Peyer's patch (tissue), 4 donors: ENCODE data around the gene GZMH.

Experiments
- CTCF ChIP-seq, 6 experiments: fragments of 450-650 bp in 4 of 6; fragments of 200-600 bp in 2 of 6; sonication (generic) in 1 of 6; IDR thresholded peaks; one replicate each; pipeline ENCODE4 v1.5.1; 2017 to 2019; ENCODE audit warnings: antibody characterized with exemption in 6 of 6, mild to moderate bottlenecking in 3 of 6, moderate library complexity in 1 of 6
- POLR2A ChIP-seq, 2 donors: fragments of 450-650 bp; IDR thresholded peaks; one replicate each; pipeline ENCODE4 v1.5.1; 2017; ENCODE audit warnings: antibody characterized with exemption in 2 of 2, mild to moderate bottlenecking in 2 of 2, moderate library complexity in 2 of 2

- TF ChIP-seq CTCF (IDR thresholded peaks at IDR 0.05) (no peak), POLR2A (IDR thresholded peaks at IDR 0.05) (no peak)
Measured at GRCh38 chr14:24633353-24633752, 23.9 kb upstream of the GZMH start.
